IPS DF 6.9 (cell line): ENCODE results near the gene KIAA1755.
"Not testable (repeated sequence)": the region's sequence is repeated elsewhere in the genome, so short reads cannot be mapped to it uniquely, and the experiment has no call there.

Experiments
- DNase-seq: peaks from one replicate; pipeline ENCODE4 v3.0.0-alpha.2; 2013; ENCODE audit warnings: low read depth, low spot score
- H3K27ac ChIP-seq: one replicate; pipeline ENCODE4 v1.5.1; 2013; ENCODE audit warnings: low read length, control low read depth
- H3K27me3 ChIP-seq: 2 replicates; pipeline ENCODE4 v1.6.1; 2013; ENCODE audit warnings: mild to moderate bottlenecking, low read length; ENCODE audit not compliant: control insufficient read depth, insufficient read depth
- H3K36me3 ChIP-seq: 2 replicates; pipeline ENCODE4 v1.6.1; 2013; ENCODE audit warnings: low read length; ENCODE audit not compliant: control insufficient read depth, insufficient read depth
- H3K4me1 ChIP-seq: 2 replicates; pipeline ENCODE4 v1.6.1; 2013; ENCODE audit warnings: low read length; ENCODE audit not compliant: control insufficient read depth, insufficient read depth
- H3K4me3 ChIP-seq: 2 replicates; pipeline ENCODE4 v1.5.1; 2013; ENCODE audit warnings: mild to moderate bottlenecking, low read length
- H3K9me3 ChIP-seq: 2 replicates; pipeline ENCODE4 v1.6.1; 2013; ENCODE audit warnings: low read length, inconsistent platforms; ENCODE audit not compliant: control insufficient read depth, insufficient read depth
- WGBS: extraction: QIAGEN DNeasy Blood & Tissue Kit; methylation state at CpG from one replicate; pipeline ENCODE4 v1.1.7; 2013; ENCODE audit warnings: mixed read lengths, missing lambda C conversion rate; ENCODE audit not compliant: insufficient read length, insufficient coverage; 5-methylcytosine and 5-hydroxymethylcytosine counted together

KIAA1755 gene

GRCh38 chr20:38252292-38253288 is 7.9 kb downstream of the KIAA1755 start:
- WGBS, result no CpG with 5 or more reads among the region's 20 CpGs
- no peaks in the 10 kb centered on the region for H3K36me3 ChIP-seq
- DNase-seq, result no peak
- no peaks in the 10 kb centered on the region for H3K9me3 ChIP-seq
- no peak overlapping the region for H3K4me3 ChIP-seq
- H3K4me1 ChIP-seq, result no peaks in the 10 kb centered on the region; the same call in 1 of the 2 replicates
- H3K27me3 ChIP-seq, result no peaks in the 10 kb centered on the region
- H3K27ac ChIP-seq, result no peak overlapping the region

GRCh38 chr20:38251441-38251840 is 9.1 kb downstream of the KIAA1755 start:
- DNase-seq, H3K36me3 ChIP-seq, H3K4me1 ChIP-seq, H3K27me3 ChIP-seq, H3K4me3 ChIP-seq, H3K9me3 ChIP-seq, H3K27ac ChIP-seq: not testable (repeated sequence)
- no CpG with 5 or more reads among the region's 6 CpGs for WGBS

GRCh38 chr20:38250609-38251008 is 9.9 kb downstream of the KIAA1755 start:
- H3K4me3 ChIP-seq, result no peak overlapping the region
- H3K27ac ChIP-seq, result no peak overlapping the region
- no CpG with 5 or more reads among the region's 6 CpGs for WGBS
- no peaks in the 10 kb centered on the region for H3K9me3 ChIP-seq
- H3K4me1 ChIP-seq, result no peaks in the 10 kb centered on the region; the same call in 1 of the 2 replicates
- H3K36me3 ChIP-seq, result no peaks in the 10 kb centered on the region
- no peak for DNase-seq
- H3K27me3 ChIP-seq, result no peaks in the 10 kb centered on the region

GRCh38 chr20:38249536-38250310 is 10.8 kb downstream of the KIAA1755 start:
- H3K36me3 ChIP-seq, result no peaks in the 10 kb centered on the region
- H3K27me3 ChIP-seq, result no peaks in the 10 kb centered on the region
- no peak for DNase-seq
- no peak overlapping the region for H3K27ac ChIP-seq
- no peaks in the 10 kb centered on the region for H3K9me3 ChIP-seq
- no peaks in the 10 kb centered on the region; the same call in 1 of the 2 replicates for H3K4me1 ChIP-seq
- no peak overlapping the region for H3K4me3 ChIP-seq
- WGBS, result no CpG with 5 or more reads among the region's 9 CpGs

- H3K36me3 ChIP-seq, result no peaks in the 10 kb centered on the region
- H3K27ac ChIP-seq, result no peak overlapping the region
- H3K9me3 ChIP-seq, result peaks cover 2% of the 10 kb centered on the region; the same call in 1 of the 2 replicates
- no peak for DNase-seq
- H3K4me1 ChIP-seq, result no peaks in the 10 kb centered on the region; the same call in 1 of the 2 replicates
- no peak overlapping the region for H3K4me3 ChIP-seq
- no peaks in the 10 kb centered on the region for H3K27me3 ChIP-seq
- no CpG with 5 or more reads among the region's 8 CpGs for WGBS
Observed at GRCh38 chr20:38248133-38248532, 12.4 kb downstream of the KIAA1755 start.

GRCh38 chr20:38247725-38248124 is 12.8 kb downstream of the KIAA1755 start:
- not testable (repeated sequence) for H3K9me3 ChIP-seq, H3K4me3 ChIP-seq, H3K36me3 ChIP-seq, H3K27me3 ChIP-seq, H3K27ac ChIP-seq, H3K4me1 ChIP-seq, DNase-seq
- WGBS, result no CpG with 5 or more reads among the region's 4 CpGs

GRCh38 chr20:38247166-38247509 is 13.4 kb downstream of the KIAA1755 start:
- no peak overlapping the region for H3K27ac ChIP-seq
- H3K4me3 ChIP-seq, result no peak overlapping the region
- no peaks in the 10 kb centered on the region for H3K36me3 ChIP-seq
- H3K4me1 ChIP-seq, result no peaks in the 10 kb centered on the region; the same call in 1 of the 2 replicates
- H3K9me3 ChIP-seq, result peaks cover 2% of the 10 kb centered on the region; the same call in 1 of the 2 replicates
- WGBS, result no CpG with 5 or more reads among the region's 7 CpGs
- DNase-seq, result no peak
- no peaks in the 10 kb centered on the region for H3K27me3 ChIP-seq

GRCh38 chr20:38246357-38247165 is 14.0 kb downstream of the KIAA1755 start:
- H3K27me3 ChIP-seq, result no peaks in the 10 kb centered on the region
- DNase-seq, result no peak
- peaks cover 2% of the 10 kb centered on the region; the same call in 1 of the 2 replicates for H3K9me3 ChIP-seq
- H3K4me3 ChIP-seq, result no peak overlapping the region
- WGBS, result no CpG with 5 or more reads among the region's 14 CpGs
- H3K27ac ChIP-seq, result no peak overlapping the region
- no peaks in the 10 kb centered on the region; the same call in 1 of the 2 replicates for H3K4me1 ChIP-seq
- H3K36me3 ChIP-seq, result no peaks in the 10 kb centered on the region

- H3K27ac ChIP-seq, result no peak overlapping the region
- no peak overlapping the region for H3K4me3 ChIP-seq
- WGBS, result no CpG with 5 or more reads among the region's 9 CpGs
Observed at GRCh38 chr20:38245753-38246152, 14.8 kb downstream of the KIAA1755 start.

GRCh38 chr20:38243709-38244020 is 16.9 kb downstream of the KIAA1755 start:
- Histone ChIP-seq H3K4me1 (no peaks in the 10 kb centered on the region; the same call in 1 of the 2 replicates), H3K9me3 (peaks cover 2% of the 10 kb centered on the region; the same call in 1 of the 2 replicates), H3K27me3 (no peaks in the 10 kb centered on the region)

More at GRCh38 chr20:38245753-38246152, 14.8 kb downstream of the KIAA1755 start:
- Histone ChIP-seq H3K4me1 (no peaks in the 10 kb centered on the region; the same call in 1 of the 2 replicates), H3K9me3 (peaks cover 2% of the 10 kb centered on the region; the same call in 1 of the 2 replicates), H3K27me3 (no peaks in the 10 kb centered on the region), H3K36me3 (no peaks in the 10 kb centered on the region)
- no peak for DNase-seq

More at GRCh38 chr20:38243709-38244020, 16.9 kb downstream of the KIAA1755 start:
- no peak overlapping the region for H3K27ac ChIP-seq
- DNase-seq, result no peak
- no peak overlapping the region for H3K4me3 ChIP-seq
- WGBS, result no CpG with 5 or more reads among the region's 2 CpGs
- no peaks in the 10 kb centered on the region for H3K36me3 ChIP-seq
